ENCODE results near the gene PSMD11.

DNA sequence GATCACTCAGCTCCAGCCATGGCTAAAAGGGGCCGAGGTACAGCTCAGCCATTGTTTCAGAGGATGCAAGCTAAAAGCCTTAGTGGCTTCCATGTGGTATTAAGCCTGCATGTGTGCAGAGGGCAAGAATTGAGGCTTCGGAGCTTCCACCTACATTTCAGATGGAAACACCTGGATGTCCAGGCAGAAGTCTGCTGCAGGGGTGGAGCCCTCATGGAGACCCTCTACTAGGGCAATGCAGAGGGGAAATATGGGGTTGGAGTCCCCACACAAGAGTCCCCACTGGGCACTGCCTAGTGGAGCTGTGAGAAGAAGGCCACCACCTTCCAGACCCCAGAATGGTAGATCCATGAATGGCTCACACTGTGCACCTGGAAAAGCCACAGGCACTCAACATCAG, 14.7 kb upstream of the PSMD11 start:
- TF ChIP-seq, protein P1, sequence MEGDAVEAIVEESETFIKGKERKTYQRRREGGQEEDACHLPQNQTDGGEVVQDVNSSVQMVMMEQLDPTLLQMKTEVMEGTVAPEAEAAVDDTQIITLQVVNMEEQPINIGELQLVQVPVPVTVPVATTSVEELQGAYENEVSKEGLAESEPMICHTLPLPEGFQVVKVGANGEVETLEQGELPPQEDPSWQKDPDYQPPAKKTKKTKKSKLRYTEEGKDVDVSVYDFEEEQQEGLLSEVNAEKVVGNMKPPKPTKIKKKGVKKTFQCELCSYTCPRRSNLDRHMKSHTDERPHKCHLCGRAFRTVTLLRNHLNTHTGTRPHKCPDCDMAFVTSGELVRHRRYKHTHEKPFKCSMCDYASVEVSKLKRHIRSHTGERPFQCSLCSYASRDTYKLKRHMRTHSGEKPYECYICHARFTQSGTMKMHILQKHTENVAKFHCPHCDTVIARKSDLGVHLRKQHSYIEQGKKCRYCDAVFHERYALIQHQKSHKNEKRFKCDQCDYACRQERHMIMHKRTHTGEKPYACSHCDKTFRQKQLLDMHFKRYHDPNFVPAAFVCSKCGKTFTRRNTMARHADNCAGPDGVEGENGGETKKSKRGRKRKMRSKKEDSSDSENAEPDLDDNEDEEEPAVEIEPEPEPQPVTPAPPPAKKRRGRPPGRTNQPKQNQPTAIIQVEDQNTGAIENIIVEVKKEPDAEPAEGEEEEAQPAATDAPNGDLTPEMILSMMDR (IDR thresholded peaks at IDR 0.05): no peak
- no peak for TF ChIP-seq POLR2A (IDR thresholded peaks at IDR 0.05)

All from right lobe of liver (tissue), 4 donors.